ENCODE results near the gene GABRE.

DNA sequence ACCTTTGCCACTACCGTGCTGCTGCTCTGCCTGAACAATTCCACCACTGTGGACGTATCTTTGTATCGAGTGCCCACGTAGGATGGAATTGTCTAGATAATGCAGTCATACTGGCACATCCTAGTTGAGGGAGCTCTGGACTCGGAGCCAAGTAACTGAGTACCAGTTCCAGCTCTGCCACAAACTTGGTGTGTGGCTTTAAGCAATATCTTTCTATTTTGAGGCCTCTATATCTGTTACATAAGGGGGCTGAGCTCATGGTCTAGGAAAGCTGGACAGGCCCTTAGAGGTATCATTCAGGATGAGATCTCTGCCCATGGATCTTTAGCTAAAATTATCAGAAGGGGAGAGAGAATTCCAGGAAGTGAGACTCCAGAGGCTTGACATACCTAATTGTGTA is 12.4 kb downstream of the GABRE start:
- TF ChIP-seq EZH2 (IDR thresholded peaks at IDR 0.05; ENCODE audit: low read length, unreplicated experiment) (no peak), EZH2phosphoT487 (IDR thresholded peaks at IDR 0.05; ENCODE audit: borderline replicate concordance, low read length) (no peak)
- TF ChIP-seq, protein P1, sequence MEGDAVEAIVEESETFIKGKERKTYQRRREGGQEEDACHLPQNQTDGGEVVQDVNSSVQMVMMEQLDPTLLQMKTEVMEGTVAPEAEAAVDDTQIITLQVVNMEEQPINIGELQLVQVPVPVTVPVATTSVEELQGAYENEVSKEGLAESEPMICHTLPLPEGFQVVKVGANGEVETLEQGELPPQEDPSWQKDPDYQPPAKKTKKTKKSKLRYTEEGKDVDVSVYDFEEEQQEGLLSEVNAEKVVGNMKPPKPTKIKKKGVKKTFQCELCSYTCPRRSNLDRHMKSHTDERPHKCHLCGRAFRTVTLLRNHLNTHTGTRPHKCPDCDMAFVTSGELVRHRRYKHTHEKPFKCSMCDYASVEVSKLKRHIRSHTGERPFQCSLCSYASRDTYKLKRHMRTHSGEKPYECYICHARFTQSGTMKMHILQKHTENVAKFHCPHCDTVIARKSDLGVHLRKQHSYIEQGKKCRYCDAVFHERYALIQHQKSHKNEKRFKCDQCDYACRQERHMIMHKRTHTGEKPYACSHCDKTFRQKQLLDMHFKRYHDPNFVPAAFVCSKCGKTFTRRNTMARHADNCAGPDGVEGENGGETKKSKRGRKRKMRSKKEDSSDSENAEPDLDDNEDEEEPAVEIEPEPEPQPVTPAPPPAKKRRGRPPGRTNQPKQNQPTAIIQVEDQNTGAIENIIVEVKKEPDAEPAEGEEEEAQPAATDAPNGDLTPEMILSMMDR (conservative IDR thresholded peaks at IDR 0.05; ENCODE audit: low read depth, low read length): no peak
